ENCODE results near the gene TEX2.
A peak's percentile ranks its signal among the peaks of the same experiment; 100 is the strongest.

The TEX2 gene

DNA sequence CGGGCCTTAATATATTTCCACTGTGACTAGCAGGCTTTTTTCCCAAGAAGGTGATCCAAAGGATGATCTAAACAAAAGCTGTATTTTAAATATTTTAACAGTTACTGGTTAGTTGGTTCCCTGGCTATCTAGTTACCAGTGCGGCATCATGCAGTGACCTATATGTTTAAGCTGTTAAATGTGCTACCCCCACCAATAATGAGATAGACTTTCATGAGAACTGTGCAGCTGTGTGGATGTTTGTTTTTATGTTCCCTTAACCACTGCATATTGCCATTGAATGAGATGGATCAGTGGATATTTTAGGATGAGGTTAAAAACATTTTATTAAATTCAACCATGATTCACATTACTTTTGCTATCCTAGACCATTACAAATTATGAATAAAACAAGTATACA is 150.1 kb downstream of the TEX2 start:
- H3K18ac ChIP-seq (ENCODE audit: low read length), result no peak overlapping the region
- no peak overlapping the region for H3K27ac ChIP-seq (ENCODE audit: low read depth, low read length)
- no CpG with 5 or more reads among the region's 2 CpGs for WGBS (ENCODE audit: extremely low coverage, insufficient coverage, low lambda C conversion rate)
- no peak overlapping the region for H2AK5ac ChIP-seq (ENCODE audit: low read length)
- no peaks in the 10 kb centered on the region for H3K79me2 ChIP-seq (ENCODE audit: control insufficient read depth, insufficient read depth, low read length)
- no peak overlapping the region for H4K8ac ChIP-seq (ENCODE audit: low read depth, low read length)
- H3K4ac ChIP-seq (ENCODE audit: low read depth, low read length), result no peak overlapping the region
- H2BK120ac ChIP-seq (ENCODE audit: low read depth, low read length), result no peak overlapping the region
- H3K27me3 ChIP-seq (ENCODE audit: insufficient read depth, low read length, poor library complexity), result no peaks in the 10 kb centered on the region
- no peak overlapping the region for H4K5ac ChIP-seq (ENCODE audit: low read length)
- H3K4me1 ChIP-seq (ENCODE audit: control insufficient read depth, low read depth, low read length), result peaks cover 2% of the 10 kb centered on the region
- no peak overlapping the region for H3K9ac ChIP-seq (ENCODE audit: low read length)
- H3K36me3 ChIP-seq (ENCODE audit: control insufficient read depth, insufficient read depth, low read length), result no peaks in the 10 kb centered on the region
- no peak overlapping the region for H3K23ac ChIP-seq (ENCODE audit: low read length)
- no peaks in the 10 kb centered on the region for H3K79me1 ChIP-seq (ENCODE audit: low read length)
- H2BK15ac ChIP-seq (replicated peaks; ENCODE audit: low read depth), result no peak overlapping the region
- DNase-seq, result no peak
- H3K4me2 ChIP-seq (ENCODE audit: low read length), result no peak overlapping the region
- no peak overlapping the region for H2BK5ac ChIP-seq (ENCODE audit: low read length)
- no peak overlapping the region for H3K56ac ChIP-seq (ENCODE audit: low read length)
- no peak overlapping the region for H3K4me3 ChIP-seq (ENCODE audit: low read length)

DNA sequence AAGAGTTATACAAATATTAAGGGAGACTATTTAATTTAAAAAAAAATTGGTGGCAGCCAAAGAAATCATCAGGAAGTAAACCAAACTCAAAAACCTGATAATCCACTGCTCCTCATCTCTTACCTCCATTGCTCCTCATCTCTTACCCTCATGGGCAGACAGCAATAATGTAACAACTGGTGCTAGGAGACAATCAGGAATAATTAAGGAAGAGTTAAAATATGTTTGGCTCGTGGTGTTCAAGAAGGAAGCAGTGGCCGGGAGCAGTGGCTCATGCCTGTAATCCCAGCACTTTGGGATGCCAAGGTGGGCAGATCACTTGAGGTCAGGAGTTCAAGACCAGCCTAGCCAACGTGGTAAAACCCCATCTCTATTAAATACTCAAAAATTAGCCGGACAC is 151.2 kb downstream of the TEX2 start:
- DNase-seq, result no peak
- no peaks in the 10 kb centered on the region for H3K36me3 ChIP-seq (ENCODE audit: control insufficient read depth, insufficient read depth, low read length)
- no peaks in the 10 kb centered on the region for H3K79me1 ChIP-seq (ENCODE audit: low read length)
- no peak overlapping the region for H2BK15ac ChIP-seq (replicated peaks; ENCODE audit: low read depth)
- H3K4me1 ChIP-seq (ENCODE audit: control insufficient read depth, low read depth, low read length), result peaks cover 2% of the 10 kb centered on the region
- no peak overlapping the region for H3K9ac ChIP-seq (ENCODE audit: low read length)
- no peak overlapping the region for H2BK5ac ChIP-seq (ENCODE audit: low read length)
- H3K79me2 ChIP-seq (ENCODE audit: control insufficient read depth, insufficient read depth, low read length), result no peaks in the 10 kb centered on the region
- H2BK120ac ChIP-seq (ENCODE audit: low read depth, low read length), result no peak overlapping the region
- H4K8ac ChIP-seq (ENCODE audit: low read depth, low read length), result no peak overlapping the region
- no peak overlapping the region for H3K18ac ChIP-seq (ENCODE audit: low read length)
- no peak overlapping the region for H3K56ac ChIP-seq (ENCODE audit: low read length)
- H2AK5ac ChIP-seq (ENCODE audit: low read length), result no peak overlapping the region
- H3K4me3 ChIP-seq (ENCODE audit: low read length), result no peak overlapping the region
- no peak overlapping the region for H4K5ac ChIP-seq (ENCODE audit: low read length)
- no peak overlapping the region for H3K27ac ChIP-seq (ENCODE audit: low read depth, low read length)
- H3K4me2 ChIP-seq (ENCODE audit: low read length), result no peak overlapping the region
- no CpG with 5 or more reads among the region's 4 CpGs for WGBS (ENCODE audit: extremely low coverage, insufficient coverage, low lambda C conversion rate)
- no peak overlapping the region for H3K4ac ChIP-seq (ENCODE audit: low read depth, low read length)
- no peaks in the 10 kb centered on the region for H3K27me3 ChIP-seq (ENCODE audit: insufficient read depth, low read length, poor library complexity)
- no peak overlapping the region for H3K23ac ChIP-seq (ENCODE audit: low read length)

- no peaks in the 10 kb centered on the region for H3K36me3 ChIP-seq (ENCODE audit: control insufficient read depth, insufficient read depth, low read length)
- no peak overlapping the region for H3K23ac ChIP-seq (ENCODE audit: low read length)
- no peak overlapping the region for H2BK5ac ChIP-seq (ENCODE audit: low read length)
- DNase-seq, result peak; percentile 43
- no peak overlapping the region for H3K4ac ChIP-seq (ENCODE audit: low read depth, low read length)
- H3K9ac ChIP-seq (ENCODE audit: low read length), result no peak overlapping the region
- no peaks in the 10 kb centered on the region for H3K79me2 ChIP-seq (ENCODE audit: control insufficient read depth, insufficient read depth, low read length)
- no peak overlapping the region for H3K56ac ChIP-seq (ENCODE audit: low read length)
- H3K4me2 ChIP-seq (ENCODE audit: low read length), result no peak overlapping the region
- H3K18ac ChIP-seq (ENCODE audit: low read length), result peak overlapping the region; percentile 62
- H3K4me3 ChIP-seq (ENCODE audit: low read length), result no peak overlapping the region
- H2BK15ac ChIP-seq (replicated peaks; ENCODE audit: low read depth), result no peak overlapping the region
- H3K27me3 ChIP-seq (ENCODE audit: insufficient read depth, low read length, poor library complexity), result no peaks in the 10 kb centered on the region
- no CpG with 5 or more reads among the region's 12 CpGs for WGBS (ENCODE audit: extremely low coverage, insufficient coverage, low lambda C conversion rate)
- H2AK5ac ChIP-seq (ENCODE audit: low read length), result no peak overlapping the region
- peak overlapping the region; percentile 78 for H2BK120ac ChIP-seq (ENCODE audit: low read depth, low read length)
- no peaks in the 10 kb centered on the region for H3K79me1 ChIP-seq (ENCODE audit: low read length)
- no peak overlapping the region for H4K5ac ChIP-seq (ENCODE audit: low read length)
- H3K4me1 ChIP-seq (ENCODE audit: control insufficient read depth, low read depth, low read length), result peaks cover 2% of the 10 kb centered on the region
- no peak overlapping the region for H4K8ac ChIP-seq (ENCODE audit: low read depth, low read length)
- H3K27ac ChIP-seq (ENCODE audit: low read depth, low read length), result no peak overlapping the region
These were observed 152.5 kb downstream of the TEX2 start for GRCh38 chr17:64110379-64111152.

GRCh38 chr17:64109400-64109799 is 153.7 kb downstream of the TEX2 start:
- no peaks in the 10 kb centered on the region for H3K79me2 ChIP-seq (ENCODE audit: control insufficient read depth, insufficient read depth, low read length)
- H4K5ac ChIP-seq (ENCODE audit: low read length), result no peak overlapping the region
- peaks cover 2% of the 10 kb centered on the region for H3K4me1 ChIP-seq (ENCODE audit: control insufficient read depth, low read depth, low read length)
- peak overlapping the region; percentile 3 for H3K18ac ChIP-seq (ENCODE audit: low read length)
- WGBS (ENCODE audit: extremely low coverage, insufficient coverage, low lambda C conversion rate), result no CpG with 5 or more reads among the region's 5 CpGs
- H3K36me3 ChIP-seq (ENCODE audit: control insufficient read depth, insufficient read depth, low read length), result no peaks in the 10 kb centered on the region
- DNase-seq, result peak; percentile 26
- H3K27ac ChIP-seq (ENCODE audit: low read depth, low read length), result no peak overlapping the region
- no peak overlapping the region for H3K4ac ChIP-seq (ENCODE audit: low read depth, low read length)
- no peak overlapping the region for H3K9ac ChIP-seq (ENCODE audit: low read length)
- H2AK5ac ChIP-seq (ENCODE audit: low read length), result no peak overlapping the region
- no peaks in the 10 kb centered on the region for H3K27me3 ChIP-seq (ENCODE audit: insufficient read depth, low read length, poor library complexity)
- H2BK15ac ChIP-seq (replicated peaks; ENCODE audit: low read depth), result no peak overlapping the region
- H2BK120ac ChIP-seq (ENCODE audit: low read depth, low read length), result no peak overlapping the region
- H3K23ac ChIP-seq (ENCODE audit: low read length), result no peak overlapping the region
- H4K8ac ChIP-seq (ENCODE audit: low read depth, low read length), result no peak overlapping the region
- no peak overlapping the region for H3K4me2 ChIP-seq (ENCODE audit: low read length)
- H3K4me3 ChIP-seq (ENCODE audit: low read length), result no peak overlapping the region
- no peaks in the 10 kb centered on the region for H3K79me1 ChIP-seq (ENCODE audit: low read length)
- no peak overlapping the region for H3K56ac ChIP-seq (ENCODE audit: low read length)
- no peak overlapping the region for H2BK5ac ChIP-seq (ENCODE audit: low read length)

DNA sequence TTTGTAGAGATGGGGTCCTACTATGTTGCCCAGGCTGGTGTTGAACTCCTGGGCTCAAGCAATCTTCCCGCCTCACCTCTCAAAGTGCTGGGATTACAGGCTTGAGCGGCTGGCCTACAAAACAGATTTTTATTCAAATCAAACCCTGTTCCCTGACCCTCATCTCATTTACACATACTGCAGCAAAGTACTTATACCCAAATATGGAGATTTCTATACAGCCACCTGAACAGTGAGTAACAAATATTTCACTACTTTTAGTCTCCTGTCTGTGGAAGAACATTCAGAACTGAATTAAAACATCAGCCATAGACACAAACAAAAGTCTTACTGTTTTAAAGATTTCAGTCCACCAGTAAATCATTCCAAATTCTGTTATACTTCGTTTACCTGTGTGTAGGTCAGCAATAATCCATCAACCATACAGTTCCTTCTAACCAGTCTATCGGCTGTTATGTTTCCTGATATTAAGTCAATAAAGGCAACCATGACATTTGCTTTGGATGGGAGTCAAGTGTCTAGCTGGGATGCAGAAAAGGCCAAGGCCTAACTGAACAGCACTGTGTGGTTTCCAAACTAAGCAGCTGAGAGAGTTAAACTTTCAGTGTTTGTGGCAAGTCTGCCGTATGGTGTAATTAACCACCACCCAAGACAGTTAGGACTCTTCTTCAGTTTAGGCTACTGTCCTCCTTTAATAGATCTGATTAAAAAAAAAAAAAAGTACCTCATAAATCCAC is 155.4 kb downstream of the TEX2 start:
- no peak overlapping the region for H3K23ac ChIP-seq (ENCODE audit: low read length)
- no peak overlapping the region for H3K27ac ChIP-seq (ENCODE audit: low read depth, low read length)
- no peak overlapping the region for H3K4ac ChIP-seq (ENCODE audit: low read depth, low read length)
- H3K9ac ChIP-seq (ENCODE audit: low read length), result no peak overlapping the region
- H3K79me2 ChIP-seq (ENCODE audit: control insufficient read depth, insufficient read depth, low read length), result no peaks in the 10 kb centered on the region
- H3K79me1 ChIP-seq (ENCODE audit: low read length), result no peaks in the 10 kb centered on the region
- H2AK5ac ChIP-seq (ENCODE audit: low read length), result no peak overlapping the region
- H4K5ac ChIP-seq (ENCODE audit: low read length), result no peak overlapping the region
- H4K8ac ChIP-seq (ENCODE audit: low read depth, low read length), result no peak overlapping the region
- H3K56ac ChIP-seq (ENCODE audit: low read length), result no peak overlapping the region
- no peaks in the 10 kb centered on the region for H3K27me3 ChIP-seq (ENCODE audit: insufficient read depth, low read length, poor library complexity)
- H2BK5ac ChIP-seq (ENCODE audit: low read length), result no peak overlapping the region
- no peak overlapping the region for H2BK120ac ChIP-seq (ENCODE audit: low read depth, low read length)
- no peaks in the 10 kb centered on the region for H3K36me3 ChIP-seq (ENCODE audit: control insufficient read depth, insufficient read depth, low read length)
- WGBS (ENCODE audit: extremely low coverage, insufficient coverage, low lambda C conversion rate), result no CpG with 5 or more reads among the region's 5 CpGs
- H3K18ac ChIP-seq (ENCODE audit: low read length), result no peak overlapping the region
- H3K4me3 ChIP-seq (ENCODE audit: low read length), result no peak overlapping the region
- DNase-seq, result no peak
- no peak overlapping the region for H3K4me2 ChIP-seq (ENCODE audit: low read length)
- peaks cover 2% of the 10 kb centered on the region for H3K4me1 ChIP-seq (ENCODE audit: control insufficient read depth, low read depth, low read length)
- H2BK15ac ChIP-seq (replicated peaks; ENCODE audit: low read depth), result no peak overlapping the region
